ENCODE results near the gene GPC5.

GPC5 gene

DNA sequence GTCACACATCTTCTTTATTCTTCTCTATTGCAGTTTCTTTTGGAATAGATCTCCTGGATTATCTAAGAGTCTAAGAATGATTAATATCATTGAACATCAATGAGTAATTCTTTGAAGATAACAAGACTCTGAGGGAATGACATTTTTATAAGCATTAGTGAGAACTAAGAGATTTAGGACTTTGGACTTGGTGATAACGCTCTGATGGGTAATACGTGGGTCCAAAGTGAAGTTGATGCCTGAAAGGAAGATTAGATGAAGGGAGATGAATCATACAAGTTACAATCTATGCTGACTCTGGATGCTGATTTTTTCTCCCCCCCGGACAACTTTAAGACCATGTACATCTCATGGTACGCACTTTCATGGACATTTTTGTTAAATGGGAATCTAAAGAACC lies 364.5 kb downstream of the GPC5 start:
- no peak for TF ChIP-seq EP300 (IDR thresholded peaks at IDR 0.05; ENCODE audit: borderline replicate concordance)

DNA sequence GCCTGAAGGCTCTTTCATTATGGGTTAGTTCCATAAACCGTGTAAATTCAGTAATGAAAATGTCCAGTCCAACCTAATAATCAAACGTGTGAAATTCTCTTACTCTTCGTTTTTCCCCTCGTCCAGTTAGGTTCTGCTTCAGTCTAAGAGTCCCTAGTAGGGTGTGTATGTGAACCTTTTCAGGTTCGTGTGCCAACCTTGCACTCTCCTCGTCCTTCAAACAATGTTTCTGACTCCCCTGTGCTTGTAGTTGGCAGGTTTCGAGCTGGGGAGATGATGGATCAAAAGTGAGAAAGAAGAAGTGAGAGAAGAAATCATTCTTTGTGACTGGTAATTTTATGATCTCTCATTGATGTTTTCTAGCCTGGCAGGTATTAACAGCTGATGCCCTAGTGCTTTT lies 366.1 kb downstream of the GPC5 start:
- no peak for TF ChIP-seq TCF12 (IDR thresholded peaks at IDR 0.05; ENCODE audit: low read depth)
- TF ChIP-seq YY1 (IDR thresholded peaks at IDR 0.05; ENCODE audit: low read depth): no peak
- no peak for TF ChIP-seq CREB1 (IDR thresholded peaks at IDR 0.05; ENCODE audit: low read depth)

DNA sequence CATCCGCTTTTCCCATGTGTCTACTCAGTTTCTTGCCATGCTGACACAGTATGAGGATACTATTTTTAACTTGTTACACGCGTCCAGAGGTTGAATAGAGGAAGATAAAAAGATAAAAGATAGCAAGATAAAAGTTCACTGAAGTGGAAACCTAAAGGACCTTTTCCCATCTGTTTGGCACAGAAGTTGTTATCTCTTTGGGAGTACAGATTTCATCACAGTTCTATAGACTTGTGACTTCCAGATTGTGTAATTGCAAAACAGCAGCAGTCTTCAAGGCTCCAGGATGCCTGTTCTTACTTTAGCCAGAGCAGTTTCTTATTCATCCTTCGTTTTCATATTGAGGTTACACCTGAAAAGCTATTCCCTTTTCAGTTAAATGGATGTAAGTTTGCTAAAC lies 369.2 kb downstream of the GPC5 start:
- no peak for TF ChIP-seq NFIC (IDR thresholded peaks at IDR 0.05)
- no peak for TF ChIP-seq RAD21 (IDR thresholded peaks at IDR 0.05; ENCODE audit: low read depth)
- TF ChIP-seq CEBPB (IDR thresholded peaks at IDR 0.05): no peak
- TF ChIP-seq, protein P1, sequence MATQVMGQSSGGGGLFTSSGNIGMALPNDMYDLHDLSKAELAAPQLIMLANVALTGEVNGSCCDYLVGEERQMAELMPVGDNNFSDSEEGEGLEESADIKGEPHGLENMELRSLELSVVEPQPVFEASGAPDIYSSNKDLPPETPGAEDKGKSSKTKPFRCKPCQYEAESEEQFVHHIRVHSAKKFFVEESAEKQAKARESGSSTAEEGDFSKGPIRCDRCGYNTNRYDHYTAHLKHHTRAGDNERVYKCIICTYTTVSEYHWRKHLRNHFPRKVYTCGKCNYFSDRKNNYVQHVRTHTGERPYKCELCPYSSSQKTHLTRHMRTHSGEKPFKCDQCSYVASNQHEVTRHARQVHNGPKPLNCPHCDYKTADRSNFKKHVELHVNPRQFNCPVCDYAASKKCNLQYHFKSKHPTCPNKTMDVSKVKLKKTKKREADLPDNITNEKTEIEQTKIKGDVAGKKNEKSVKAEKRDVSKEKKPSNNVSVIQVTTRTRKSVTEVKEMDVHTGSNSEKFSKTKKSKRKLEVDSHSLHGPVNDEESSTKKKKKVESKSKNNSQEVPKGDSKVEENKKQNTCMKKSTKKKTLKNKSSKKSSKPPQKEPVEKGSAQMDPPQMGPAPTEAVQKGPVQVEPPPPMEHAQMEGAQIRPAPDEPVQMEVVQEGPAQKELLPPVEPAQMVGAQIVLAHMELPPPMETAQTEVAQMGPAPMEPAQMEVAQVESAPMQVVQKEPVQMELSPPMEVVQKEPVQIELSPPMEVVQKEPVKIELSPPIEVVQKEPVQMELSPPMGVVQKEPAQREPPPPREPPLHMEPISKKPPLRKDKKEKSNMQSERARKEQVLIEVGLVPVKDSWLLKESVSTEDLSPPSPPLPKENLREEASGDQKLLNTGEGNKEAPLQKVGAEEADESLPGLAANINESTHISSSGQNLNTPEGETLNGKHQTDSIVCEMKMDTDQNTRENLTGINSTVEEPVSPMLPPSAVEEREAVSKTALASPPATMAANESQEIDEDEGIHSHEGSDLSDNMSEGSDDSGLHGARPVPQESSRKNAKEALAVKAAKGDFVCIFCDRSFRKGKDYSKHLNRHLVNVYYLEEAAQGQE (IDR thresholded peaks at IDR 0.05; ENCODE audit: low read depth): no peak
- no peak for TF ChIP-seq CREB1 (IDR thresholded peaks at IDR 0.05; ENCODE audit: low read depth)
- TF ChIP-seq, protein P2, sequence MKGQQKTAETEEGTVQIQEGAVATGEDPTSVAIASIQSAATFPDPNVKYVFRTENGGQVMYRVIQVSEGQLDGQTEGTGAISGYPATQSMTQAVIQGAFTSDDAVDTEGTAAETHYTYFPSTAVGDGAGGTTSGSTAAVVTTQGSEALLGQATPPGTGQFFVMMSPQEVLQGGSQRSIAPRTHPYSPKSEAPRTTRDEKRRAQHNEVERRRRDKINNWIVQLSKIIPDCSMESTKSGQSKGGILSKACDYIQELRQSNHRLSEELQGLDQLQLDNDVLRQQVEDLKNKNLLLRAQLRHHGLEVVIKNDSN (IDR thresholded peaks at IDR 0.05): no peak
- no peak for TF ChIP-seq TEAD4 (IDR thresholded peaks at IDR 0.05)
- TF ChIP-seq EGR1 (IDR thresholded peaks at IDR 0.05): no peak
- TF ChIP-seq FOXM1 (IDR thresholded peaks at IDR 0.05; ENCODE audit: borderline replicate concordance, low read depth): no peak
- no peak for TF ChIP-seq TCF12 (IDR thresholded peaks at IDR 0.05; ENCODE audit: low read depth)
- no peak for TF ChIP-seq TAF1 (IDR thresholded peaks at IDR 0.05; ENCODE audit: low read depth)
- no peak for TF ChIP-seq ZBTB7A (IDR thresholded peaks at IDR 0.05; ENCODE audit: low read depth)
- no peak for TF ChIP-seq YY1 (IDR thresholded peaks at IDR 0.05; ENCODE audit: low read depth)
- TF ChIP-seq, protein P3, sequence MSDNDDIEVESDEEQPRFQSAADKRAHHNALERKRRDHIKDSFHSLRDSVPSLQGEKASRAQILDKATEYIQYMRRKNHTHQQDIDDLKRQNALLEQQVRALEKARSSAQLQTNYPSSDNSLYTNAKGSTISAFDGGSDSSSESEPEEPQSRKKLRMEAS (IDR thresholded peaks at IDR 0.05): no peak
- TF ChIP-seq EP300 (IDR thresholded peaks at IDR 0.05; ENCODE audit: borderline replicate concordance): no peak

DNA sequence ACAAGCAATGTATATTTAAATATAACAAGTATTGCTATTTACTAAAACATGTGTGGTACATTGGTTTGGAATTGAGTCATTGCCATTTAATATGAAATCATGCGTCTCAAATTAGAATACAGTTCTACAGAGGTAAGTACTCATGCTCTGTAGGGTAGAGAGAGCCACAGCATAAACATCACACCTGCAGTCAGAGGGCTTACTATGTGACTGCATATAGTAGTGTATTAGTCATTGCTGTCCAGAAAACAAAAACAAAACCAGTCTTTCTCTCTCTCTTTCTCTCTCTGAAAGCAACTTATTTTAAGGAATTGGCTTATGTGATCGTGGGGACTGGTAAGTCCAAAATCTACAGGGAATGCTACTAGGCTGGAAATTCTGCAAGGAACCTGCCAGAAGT lies 370.3 kb downstream of the GPC5 start:
- TF ChIP-seq, protein P3 (IDR thresholded peaks at IDR 0.05): no peak
- TF ChIP-seq NFIC (IDR thresholded peaks at IDR 0.05) (no peak), TCF12 (IDR thresholded peaks at IDR 0.05; ENCODE audit: low read depth) (no peak), CREB1 (IDR thresholded peaks at IDR 0.05; ENCODE audit: low read depth) (no peak), YY1 (IDR thresholded peaks at IDR 0.05; ENCODE audit: low read depth) (no peak), TEAD4 (IDR thresholded peaks at IDR 0.05) (no peak), EGR1 (IDR thresholded peaks at IDR 0.05) (no peak), RAD21 (IDR thresholded peaks at IDR 0.05; ENCODE audit: low read depth) (no peak), ZBTB7A (IDR thresholded peaks at IDR 0.05; ENCODE audit: low read depth) (no peak), FOXM1 (IDR thresholded peaks at IDR 0.05; ENCODE audit: borderline replicate concordance, low read depth) (no peak), TAF1 (IDR thresholded peaks at IDR 0.05; ENCODE audit: low read depth) (no peak)
- TF ChIP-seq, protein P1 (IDR thresholded peaks at IDR 0.05; ENCODE audit: low read depth): no peak
- TF ChIP-seq, protein P2 (IDR thresholded peaks at IDR 0.05): no peak

DNA sequence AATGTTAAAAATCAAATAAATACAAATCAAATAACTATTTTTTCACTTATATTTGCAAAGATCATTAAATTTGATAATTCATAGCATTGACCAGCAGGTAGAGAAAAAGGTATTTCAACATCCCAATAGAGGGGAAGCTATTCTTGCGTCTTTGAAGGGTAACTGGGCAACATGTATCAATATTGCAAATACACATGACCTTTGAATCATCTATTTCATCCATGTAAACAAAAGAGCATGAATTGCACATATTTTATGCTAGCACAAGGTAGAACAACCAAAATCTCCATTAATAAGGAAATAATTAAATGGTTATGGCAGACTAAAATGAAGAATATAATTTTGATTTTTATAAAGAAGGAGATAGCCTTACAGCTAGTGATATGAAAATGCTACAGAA lies 372.8 kb downstream of the GPC5 start:
- TF ChIP-seq TCF12 (IDR thresholded peaks at IDR 0.05; ENCODE audit: low read depth) (no peak), CREB1 (IDR thresholded peaks at IDR 0.05; ENCODE audit: low read depth) (no peak), EP300 (IDR thresholded peaks at IDR 0.05; ENCODE audit: borderline replicate concordance) (no peak), NFIC (IDR thresholded peaks at IDR 0.05) (no peak), FOXM1 (IDR thresholded peaks at IDR 0.05; ENCODE audit: borderline replicate concordance, low read depth) (no peak), TEAD4 (IDR thresholded peaks at IDR 0.05) (no peak), TAF1 (IDR thresholded peaks at IDR 0.05; ENCODE audit: low read depth) (no peak), EGR1 (IDR thresholded peaks at IDR 0.05) (no peak), CEBPB (IDR thresholded peaks at IDR 0.05) (no peak), RAD21 (IDR thresholded peaks at IDR 0.05; ENCODE audit: low read depth) (no peak), ZBTB7A (IDR thresholded peaks at IDR 0.05; ENCODE audit: low read depth) (no peak), YY1 (IDR thresholded peaks at IDR 0.05; ENCODE audit: low read depth) (no peak)
- TF ChIP-seq, protein P1 (IDR thresholded peaks at IDR 0.05; ENCODE audit: low read depth): no peak
- TF ChIP-seq, protein P3 (IDR thresholded peaks at IDR 0.05): no peak
- TF ChIP-seq, protein P2 (IDR thresholded peaks at IDR 0.05): no peak
